ENCODE measurements around the gene LIMD2. TPM values are rescaled to one million over a fixed set of nuclear protein-coding genes. Genes with fewer than 3 reads are reported as not detected.

Gene LIMD2
- total RNA-seq, 1 experiment from 2014 or later: 19.4 TPM

- H3K27ac ChIP-seq (ENCODE audit: low read length): no peak overlapping the region
- peaks cover 15% of the 10 kb centered on the region for H3K4me1 ChIP-seq (ENCODE audit: insufficient read depth, low read length)
- no peaks in the 10 kb centered on the region for H3F3A ChIP-seq (ENCODE audit: low read length, unreplicated experiment)
- H3K9me2 ChIP-seq (replicated peaks; ENCODE audit: low read length): no peaks in the 10 kb centered on the region
- CTCF ChIA-PET: no interaction called here
- H4K20me1 ChIP-seq (ENCODE audit: low read length): no peaks in the 10 kb centered on the region
- no peak overlapping the region for H3K9ac ChIP-seq (ENCODE audit: low read length)
- intact Hi-C loops (cut with micrococcal nuclease): no loop called here
- BruUV-seq (replicated peaks): no TSS peak
- ATAC-seq (no peak), DNase-seq (no peak)
- no peak overlapping the region for H3K4me2 ChIP-seq (ENCODE audit: low read length)
- H3K27me3 ChIP-seq (ENCODE audit: low read length): no peaks in the 10 kb centered on the region
- H3K79me2 ChIP-seq (ENCODE audit: low read length): no peaks in the 10 kb centered on the region
- POLR2A ChIA-PET (ENCODE audit: unreplicated experiment): no interaction called here
- no peak overlapping the region for H2AFZ ChIP-seq (ENCODE audit: low read length)
- no peaks in the 10 kb centered on the region for H3K36me3 ChIP-seq (ENCODE audit: low read depth, low read length)
- TF ChIP-seq EZH2phosphoT487 (IDR thresholded peaks at IDR 0.05; ENCODE audit: borderline replicate concordance, low read length): no peak
- TF ChIP-seq, protein P1, sequence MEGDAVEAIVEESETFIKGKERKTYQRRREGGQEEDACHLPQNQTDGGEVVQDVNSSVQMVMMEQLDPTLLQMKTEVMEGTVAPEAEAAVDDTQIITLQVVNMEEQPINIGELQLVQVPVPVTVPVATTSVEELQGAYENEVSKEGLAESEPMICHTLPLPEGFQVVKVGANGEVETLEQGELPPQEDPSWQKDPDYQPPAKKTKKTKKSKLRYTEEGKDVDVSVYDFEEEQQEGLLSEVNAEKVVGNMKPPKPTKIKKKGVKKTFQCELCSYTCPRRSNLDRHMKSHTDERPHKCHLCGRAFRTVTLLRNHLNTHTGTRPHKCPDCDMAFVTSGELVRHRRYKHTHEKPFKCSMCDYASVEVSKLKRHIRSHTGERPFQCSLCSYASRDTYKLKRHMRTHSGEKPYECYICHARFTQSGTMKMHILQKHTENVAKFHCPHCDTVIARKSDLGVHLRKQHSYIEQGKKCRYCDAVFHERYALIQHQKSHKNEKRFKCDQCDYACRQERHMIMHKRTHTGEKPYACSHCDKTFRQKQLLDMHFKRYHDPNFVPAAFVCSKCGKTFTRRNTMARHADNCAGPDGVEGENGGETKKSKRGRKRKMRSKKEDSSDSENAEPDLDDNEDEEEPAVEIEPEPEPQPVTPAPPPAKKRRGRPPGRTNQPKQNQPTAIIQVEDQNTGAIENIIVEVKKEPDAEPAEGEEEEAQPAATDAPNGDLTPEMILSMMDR (conservative IDR thresholded peaks at IDR 0.05; ENCODE audit: low read depth, low read length): no peak
- TF ChIP-seq EZH2 (IDR thresholded peaks at IDR 0.05; ENCODE audit: low read length, unreplicated experiment): no peak
- H3K4me3 ChIP-seq (ENCODE audit: low read length): no peak overlapping the region
- H3K9me3 ChIP-seq (ENCODE audit: low read length): no peaks in the 10 kb centered on the region
Measured at GRCh38 chr17:63672856-63673255, 27.1 kb downstream of the LIMD2 start.

- no peaks in the 10 kb centered on the region for H3K79me2 ChIP-seq (ENCODE audit: low read length)
Measured at GRCh38 chr17:63665527-63666214, 34.3 kb downstream of the LIMD2 start.

GRCh38 chr17:63659850-63660249 is 40.1 kb downstream of the LIMD2 start:
- Histone ChIP-seq H2AFZ (ENCODE audit: low read length) (no peak overlapping the region), H3K27ac (ENCODE audit: low read length) (no peak overlapping the region), H3K36me3 (ENCODE audit: low read depth, low read length) (0 out of 2 replicates have a peak, but pooled peaks cover 2% of the 10 kb centered on the region), H3K9me2 (replicated peaks; ENCODE audit: low read length) (no peaks in the 10 kb centered on the region), H3K27me3 (ENCODE audit: low read length) (no peaks in the 10 kb centered on the region), H4K20me1 (ENCODE audit: low read length) (no peaks in the 10 kb centered on the region), H3K4me3 (ENCODE audit: low read length) (no peak overlapping the region), H3K4me1 (ENCODE audit: insufficient read depth, low read length) (no peaks in the 10 kb centered on the region), H3K9ac (ENCODE audit: low read length) (no peak overlapping the region), H3K9me3 (ENCODE audit: low read length) (no peaks in the 10 kb centered on the region), H3K79me2 (ENCODE audit: low read length) (no peaks in the 10 kb centered on the region), H3F3A (ENCODE audit: low read length, unreplicated experiment) (no peaks in the 10 kb centered on the region), H3K4me2 (ENCODE audit: low read length) (no peak overlapping the region)
- TF ChIP-seq, protein P1 (conservative IDR thresholded peaks at IDR 0.05; ENCODE audit: low read depth, low read length): no peak
- TF ChIP-seq EZH2 (IDR thresholded peaks at IDR 0.05; ENCODE audit: low read length, unreplicated experiment) (no peak), EZH2phosphoT487 (IDR thresholded peaks at IDR 0.05; ENCODE audit: borderline replicate concordance, low read length) (no peak)
- DNase-seq (no peak), ATAC-seq (no peak)
- intact Hi-C loops (cut with micrococcal nuclease): no loop called here
- ChIA-PET CTCF (no interaction called here), POLR2A (ENCODE audit: unreplicated experiment) (no interaction called here)
- no TSS peak for BruUV-seq (replicated peaks)

More at GRCh38 chr17:63665527-63666214, 34.3 kb downstream of the LIMD2 start:
- no peak overlapping the region for H3K27ac ChIP-seq (ENCODE audit: low read length)
- no peaks in the 10 kb centered on the region for H3K9me3 ChIP-seq (ENCODE audit: low read length)
- BruUV-seq (replicated peaks): no TSS peak
- H3K4me1 ChIP-seq (ENCODE audit: insufficient read depth, low read length): no peaks in the 10 kb centered on the region
- H2AFZ ChIP-seq (ENCODE audit: low read length): no peak overlapping the region
- H3K36me3 ChIP-seq (ENCODE audit: low read depth, low read length): no peaks in the 10 kb centered on the region
- H3F3A ChIP-seq (ENCODE audit: low read length, unreplicated experiment): no peaks in the 10 kb centered on the region
- H3K9ac ChIP-seq (ENCODE audit: low read length): no peak overlapping the region
- ChIA-PET CTCF (no interaction called here), POLR2A (ENCODE audit: unreplicated experiment) (no interaction called here)
- intact Hi-C loops (cut with micrococcal nuclease): no loop called here
- ATAC-seq: no peak
- H4K20me1 ChIP-seq (ENCODE audit: low read length): no peaks in the 10 kb centered on the region
- H3K4me2 ChIP-seq (ENCODE audit: low read length): no peak overlapping the region
- TF ChIP-seq EZH2 (IDR thresholded peaks at IDR 0.05; ENCODE audit: low read length, unreplicated experiment): no peak
- TF ChIP-seq, protein P1 (conservative IDR thresholded peaks at IDR 0.05; ENCODE audit: low read depth, low read length): no peak
- TF ChIP-seq EZH2phosphoT487 (IDR thresholded peaks at IDR 0.05; ENCODE audit: borderline replicate concordance, low read length): no peak
- no peak overlapping the region for H3K4me3 ChIP-seq (ENCODE audit: low read length)
- no peaks in the 10 kb centered on the region for H3K27me3 ChIP-seq (ENCODE audit: low read length)
- H3K9me2 ChIP-seq (replicated peaks; ENCODE audit: low read length): no peaks in the 10 kb centered on the region
- DNase-seq: no peak

Measured in PC-3 (cell line).